Activated naive CD8-positive, alpha-beta T cell treated with anti-CD3 and anti-CD28 coated beads, Interleukin-2, amount 50 U/mL, for 24 hours (primary cell): ENCODE data around the gene FBXL17.

Source experiments
- ATAC-seq: fragments of 150-1000 bp; cut with Tn5 transposase; one replicate; pipeline ENCODE4 v1.10.0; 2021
- DNase-seq: peaks from one replicate; pipeline ENCODE4 v3.0.0; 2021
- H3K27ac Mint-ChIP-seq: one replicate; pipeline ENCODE4 v1.8.0; 2021; ENCODE audit warnings: mild to moderate bottlenecking, mixed read lengths
- H3K27me3 Mint-ChIP-seq: one replicate; pipeline ENCODE4 v1.8.0; 2021; ENCODE audit warnings: mixed read lengths
- H3K36me3 Mint-ChIP-seq: one replicate; pipeline ENCODE4 v1.8.0; 2021; ENCODE audit warnings: low read depth, mixed read lengths
- H3K4me1 Mint-ChIP-seq: one replicate; pipeline ENCODE4 v1.8.0; 2021; ENCODE audit warnings: mixed read lengths
- H3K4me3 Mint-ChIP-seq: one replicate; pipeline ENCODE4 v1.8.0; 2021; ENCODE audit warnings: mild to moderate bottlenecking, moderate library complexity, mixed read lengths
- H3K9me3 Mint-ChIP-seq: one replicate; pipeline ENCODE4 v1.8.0; 2021; ENCODE audit warnings: mixed read lengths

FBXL17 gene

DNA sequence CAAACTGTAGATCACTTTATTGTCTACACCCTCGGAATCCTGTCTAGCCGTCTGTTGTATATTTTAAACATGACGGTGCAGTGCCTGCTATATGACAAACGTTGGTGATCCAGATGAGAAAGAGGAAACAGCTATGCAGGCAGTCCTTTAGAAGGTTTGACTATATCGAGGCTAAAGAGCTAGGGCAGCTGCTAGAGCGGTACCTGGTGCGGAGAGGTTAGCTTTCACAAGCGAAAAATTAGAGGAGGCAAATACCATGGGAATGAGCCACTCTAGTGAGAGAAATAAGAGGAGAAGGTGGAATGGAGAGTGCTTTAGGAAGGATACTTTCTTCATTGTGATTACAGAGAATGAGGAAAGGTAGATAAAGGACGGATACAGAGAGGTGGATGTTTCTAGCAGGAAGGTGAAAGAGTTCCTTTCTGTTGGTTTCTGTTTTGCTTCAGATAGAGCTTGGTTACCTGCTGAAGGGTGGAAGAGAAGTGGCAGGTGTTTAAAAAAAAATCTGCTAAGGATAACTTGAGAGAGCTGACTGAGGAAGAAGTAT lies 959 bp upstream of the FBXL17 start:
- no peak for DNase-seq
- ATAC-seq, result no peak
- H3K4me3 Mint-ChIP-seq, result peak overlapping the region; percentile 84
- peaks cover 2% of the 10 kb centered on the region for H3K36me3 Mint-ChIP-seq
- H3K27ac Mint-ChIP-seq, result peak overlapping the region; percentile 88
- H3K27me3 Mint-ChIP-seq, result no peaks in the 10 kb centered on the region
- H3K4me1 Mint-ChIP-seq, result peaks cover 28% of the 10 kb centered on the region
- no peaks in the 10 kb centered on the region for H3K9me3 Mint-ChIP-seq

DNA sequence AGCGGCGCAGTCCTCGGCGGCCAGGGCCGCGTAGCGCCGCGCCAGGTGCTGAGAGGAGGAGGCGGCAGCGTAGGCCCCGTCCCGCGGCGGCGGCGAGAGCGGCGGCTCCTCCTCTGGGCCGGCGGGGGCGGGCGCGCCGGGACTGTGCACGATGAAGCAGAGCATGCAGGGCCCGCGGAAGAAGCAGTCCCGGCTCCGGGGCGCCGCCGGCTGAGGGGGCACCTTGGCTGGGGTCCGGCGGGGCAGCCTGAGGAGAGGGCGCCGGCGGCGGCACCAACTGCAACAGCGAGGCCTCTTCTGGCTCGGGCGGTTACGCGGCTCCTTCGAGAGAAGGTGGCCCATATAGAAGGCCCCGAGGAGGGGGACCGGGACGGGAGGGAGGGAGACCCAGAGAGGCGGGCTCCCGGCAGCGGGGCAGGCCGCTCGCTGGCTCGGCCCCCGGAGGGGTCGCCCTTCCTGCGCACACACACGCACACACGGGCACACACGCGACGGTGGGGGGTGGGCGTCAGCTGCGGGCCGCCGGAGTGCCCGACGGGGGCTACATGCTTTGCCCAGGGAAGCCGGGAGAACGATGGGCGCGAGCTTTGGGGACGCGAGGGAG lies 446 bp downstream of the FBXL17 start:
- ATAC-seq (peak; percentile 61), DNase-seq (peak; percentile 74)
- H3K9me3 Mint-ChIP-seq, result peaks cover 9% of the 10 kb centered on the region
- H3K27ac Mint-ChIP-seq, result peak overlapping the region; percentile 67
- H3K27me3 Mint-ChIP-seq, result no peaks in the 10 kb centered on the region
- peaks cover 28% of the 10 kb centered on the region for H3K4me1 Mint-ChIP-seq
- H3K36me3 Mint-ChIP-seq, result peaks cover 12% of the 10 kb centered on the region
- H3K4me3 Mint-ChIP-seq, result peak overlapping the region; percentile 84

DNA sequence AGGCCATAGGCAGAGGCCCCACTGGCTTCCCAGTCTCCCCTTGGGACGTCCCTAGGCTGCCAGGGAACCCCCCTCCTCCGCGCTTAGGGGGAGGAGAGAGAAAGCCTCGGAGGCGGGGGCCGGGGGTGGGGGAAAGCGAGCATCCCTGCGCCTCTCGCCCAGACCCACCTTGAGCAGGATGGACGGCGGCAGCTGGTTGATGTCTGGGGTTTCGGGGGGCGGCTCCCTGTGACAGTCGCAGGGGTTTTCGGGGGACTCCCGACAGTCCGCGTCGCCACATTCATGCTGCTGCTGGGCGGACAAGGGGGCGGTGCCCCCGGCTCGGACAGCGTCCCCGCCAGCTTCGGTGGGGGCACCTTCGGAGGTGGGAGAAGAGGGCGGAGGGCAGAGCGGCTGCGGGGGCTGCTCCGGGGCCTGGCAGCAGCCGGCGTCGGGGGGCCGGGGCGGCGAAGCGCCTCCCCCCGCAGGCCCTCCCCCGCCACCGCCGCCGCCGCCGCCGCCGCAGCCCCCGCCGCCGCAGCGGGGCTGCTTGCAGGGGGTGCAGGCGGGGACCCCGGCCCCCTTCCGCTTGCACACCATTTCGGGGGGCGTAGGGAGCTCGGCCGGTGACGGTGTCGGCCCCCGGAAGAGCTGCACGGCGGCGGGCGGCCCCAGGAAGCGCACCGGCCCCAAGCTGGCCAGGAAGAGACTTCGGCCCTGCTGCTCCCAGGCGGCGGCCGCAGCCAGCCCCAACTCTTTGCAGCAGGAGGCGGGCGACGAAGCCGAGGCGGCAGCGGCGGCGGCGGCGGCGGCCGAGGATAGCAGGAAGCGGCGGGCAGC lies 1.2 kb downstream of the FBXL17 start:
- H3K27me3 Mint-ChIP-seq, result no peaks in the 10 kb centered on the region
- H3K4me3 Mint-ChIP-seq, result peak overlapping the region; percentile 84
- ATAC-seq, result peak; percentile 22
- peaks cover 16% of the 10 kb centered on the region for H3K9me3 Mint-ChIP-seq
- peaks cover 28% of the 10 kb centered on the region for H3K4me1 Mint-ChIP-seq
- peak overlapping the region; percentile 87 for H3K27ac Mint-ChIP-seq
- peak; percentile 71 for DNase-seq
- peaks cover 17% of the 10 kb centered on the region for H3K36me3 Mint-ChIP-seq

DNA sequence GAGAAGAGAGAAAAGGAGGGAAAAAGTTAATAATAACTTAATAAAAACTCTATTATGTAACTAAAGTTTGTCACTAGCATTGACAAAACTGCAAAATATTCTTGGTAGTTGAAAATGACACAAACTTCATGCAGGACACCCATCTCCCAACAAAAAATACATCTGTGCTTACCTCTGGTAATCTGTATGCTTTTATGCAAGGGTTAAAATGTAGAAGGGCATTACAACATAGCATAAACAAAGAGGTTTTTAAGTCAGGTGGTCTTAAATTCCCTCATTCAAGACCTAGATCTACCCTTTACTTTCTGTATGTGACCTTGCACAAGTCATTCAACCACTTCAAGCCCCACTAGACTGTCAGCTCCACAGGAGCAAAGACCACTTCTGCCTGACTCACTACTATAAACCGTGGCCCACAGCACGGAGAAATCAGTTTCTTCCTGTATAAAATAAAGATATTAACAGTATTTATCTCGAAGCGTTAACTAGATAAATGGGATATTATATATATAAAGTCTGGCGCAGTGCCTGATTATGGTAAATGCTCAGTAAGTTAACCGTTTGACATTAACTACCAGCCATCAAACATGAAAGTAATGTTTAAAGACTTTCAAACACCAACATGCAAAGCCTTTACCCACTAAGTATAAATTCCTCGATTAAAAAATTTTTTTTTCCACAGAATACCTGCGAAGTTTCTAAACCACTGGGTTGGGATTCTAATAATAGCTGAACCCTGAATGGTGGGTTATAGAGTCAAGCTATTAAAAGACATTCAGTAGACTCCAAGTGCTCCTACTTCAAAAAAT lies 2.0 kb downstream of the FBXL17 start:
- H3K36me3 Mint-ChIP-seq, result peaks cover 24% of the 10 kb centered on the region
- H3K4me1 Mint-ChIP-seq, result peaks cover 28% of the 10 kb centered on the region
- H3K27ac Mint-ChIP-seq, result peak overlapping the region; percentile 87
- peaks cover 24% of the 10 kb centered on the region for H3K9me3 Mint-ChIP-seq
- ATAC-seq (no peak), DNase-seq (peak; percentile 19)
- no peaks in the 10 kb centered on the region for H3K27me3 Mint-ChIP-seq
- H3K4me3 Mint-ChIP-seq, result peak overlapping the region; percentile 83

DNA sequence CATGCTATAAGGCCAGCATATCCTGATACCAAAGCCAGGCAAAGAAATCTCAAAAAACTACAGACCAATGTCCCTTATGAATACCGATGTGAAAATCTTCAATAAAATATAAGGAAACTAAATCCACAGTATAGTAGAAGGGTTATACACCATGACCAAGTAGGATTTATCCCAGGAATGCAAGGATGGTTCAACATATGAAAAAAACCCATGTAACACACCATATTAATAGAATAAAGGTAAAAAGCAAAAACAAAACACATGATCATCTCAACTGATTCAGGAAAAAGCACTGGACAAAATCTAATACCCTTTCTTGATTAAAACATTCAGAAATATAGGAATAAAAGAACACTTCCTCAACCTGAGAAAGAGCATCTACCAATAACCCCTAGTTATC lies 6.1 kb downstream of the FBXL17 start:
- no peak overlapping the region for H3K27ac Mint-ChIP-seq
- peaks cover 37% of the 10 kb centered on the region for H3K9me3 Mint-ChIP-seq
- peaks cover 17% of the 10 kb centered on the region for H3K4me1 Mint-ChIP-seq
- H3K27me3 Mint-ChIP-seq, result no peaks in the 10 kb centered on the region
- ATAC-seq (no peak), DNase-seq (no peak)
- peaks cover 45% of the 10 kb centered on the region for H3K36me3 Mint-ChIP-seq
- H3K4me3 Mint-ChIP-seq, result no peak overlapping the region

DNA sequence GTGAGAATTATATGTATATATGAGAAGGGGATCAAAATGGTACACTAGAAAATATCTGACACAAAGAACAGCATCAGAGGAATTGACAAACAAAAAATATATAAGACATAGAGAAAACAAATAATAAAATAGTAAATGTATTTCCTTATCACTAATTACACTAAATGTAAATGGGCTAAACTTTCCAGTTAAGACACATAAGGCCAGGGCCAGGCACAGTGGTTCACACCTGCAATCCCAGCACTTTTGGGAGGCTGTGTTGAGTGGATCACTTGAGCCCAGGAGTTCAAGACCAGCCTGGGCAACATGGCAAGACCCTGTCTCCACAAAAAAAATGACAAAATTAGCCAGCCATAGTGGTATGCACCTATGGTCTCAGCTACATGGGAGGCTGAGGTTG lies 8.5 kb downstream of the FBXL17 start:
- no peak overlapping the region for H3K4me3 Mint-ChIP-seq
- DNase-seq (no peak), ATAC-seq (no peak)
- peaks cover 37% of the 10 kb centered on the region for H3K9me3 Mint-ChIP-seq
- H3K27me3 Mint-ChIP-seq, result no peaks in the 10 kb centered on the region
- peaks cover 4% of the 10 kb centered on the region for H3K4me1 Mint-ChIP-seq
- H3K27ac Mint-ChIP-seq, result no peak overlapping the region
- peaks cover 45% of the 10 kb centered on the region for H3K36me3 Mint-ChIP-seq

DNA sequence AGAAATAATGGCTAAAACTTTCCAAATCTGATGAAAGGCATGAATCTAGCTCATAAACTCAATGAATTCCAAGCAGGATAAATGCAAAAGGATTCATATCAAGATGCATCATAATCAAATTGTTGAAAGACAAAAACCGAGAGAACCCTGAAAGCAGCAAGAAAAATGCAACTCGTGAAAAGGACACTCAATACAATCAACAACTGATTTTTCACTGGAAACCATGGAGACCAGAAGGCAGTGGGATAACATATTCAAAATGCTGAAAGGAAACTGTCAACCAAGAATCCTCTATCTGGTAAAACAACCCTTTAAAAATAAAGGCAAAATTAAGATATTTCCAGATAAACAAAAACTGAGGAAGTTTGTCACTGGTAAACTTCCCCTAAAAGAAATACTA lies 9.5 kb downstream of the FBXL17 start:
- H3K27me3 Mint-ChIP-seq, result no peaks in the 10 kb centered on the region
- H3K27ac Mint-ChIP-seq, result no peak overlapping the region
- peaks cover 40% of the 10 kb centered on the region for H3K36me3 Mint-ChIP-seq
- no peak overlapping the region for H3K4me3 Mint-ChIP-seq
- no peaks in the 10 kb centered on the region for H3K4me1 Mint-ChIP-seq
- peaks cover 35% of the 10 kb centered on the region for H3K9me3 Mint-ChIP-seq
- ATAC-seq (no peak), DNase-seq (no peak)

DNA sequence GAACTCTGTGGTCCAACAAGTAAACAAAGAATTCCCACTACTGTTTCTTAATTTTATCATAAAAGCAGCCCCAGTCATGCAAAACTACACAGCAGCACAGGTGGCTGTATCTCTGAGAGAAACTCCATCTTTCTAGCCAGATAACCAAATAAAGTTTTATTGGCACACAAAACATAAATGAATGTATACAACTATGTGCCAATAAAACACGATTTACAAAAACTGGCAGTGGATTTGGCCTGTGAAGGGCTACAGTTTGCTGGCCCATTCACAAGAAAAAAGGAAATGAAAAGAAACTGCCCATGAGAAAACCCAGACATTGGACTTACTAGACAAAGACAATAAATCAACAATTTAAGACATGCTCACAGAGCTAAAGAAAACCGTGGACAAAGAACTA lies 10.6 kb downstream of the FBXL17 start:
- no peak overlapping the region for H3K27ac Mint-ChIP-seq
- H3K27me3 Mint-ChIP-seq, result no peaks in the 10 kb centered on the region
- peaks cover 27% of the 10 kb centered on the region for H3K9me3 Mint-ChIP-seq

DNA sequence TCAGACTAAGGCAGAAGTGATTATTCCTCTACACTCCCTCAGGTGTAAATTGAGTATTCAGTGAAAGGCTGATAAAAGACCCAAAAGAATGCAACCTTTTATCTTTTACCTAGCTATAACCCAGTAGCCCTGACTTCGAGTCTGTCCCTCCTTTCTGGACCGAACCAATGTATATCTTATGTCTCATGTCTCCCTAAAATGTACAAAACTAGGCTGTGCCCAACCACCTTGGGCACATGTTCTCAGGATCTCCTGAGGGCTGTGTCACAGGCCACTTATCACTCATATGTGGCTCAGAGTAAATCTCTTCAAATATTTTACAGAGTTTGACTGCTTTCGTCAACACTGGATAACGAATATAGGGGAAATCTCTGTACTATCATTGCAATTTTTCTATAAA lies 12.7 kb downstream of the FBXL17 start:
- Mint-ChIP-seq H3K4me1 (no peaks in the 10 kb centered on the region), H3K36me3 (peaks cover 19% of the 10 kb centered on the region), H3K27me3 (no peaks in the 10 kb centered on the region), H3K27ac (no peak overlapping the region), H3K4me3 (no peak overlapping the region), H3K9me3 (peaks cover 6% of the 10 kb centered on the region)
- ATAC-seq (no peak), DNase-seq (no peak)

More for the DNA sequence above, 10.6 kb downstream of the FBXL17 start:
- Mint-ChIP-seq H3K4me3 (no peak overlapping the region), H3K4me1 (no peaks in the 10 kb centered on the region), H3K36me3 (peaks cover 33% of the 10 kb centered on the region)
- DNase-seq (no peak), ATAC-seq (no peak)

DNA sequence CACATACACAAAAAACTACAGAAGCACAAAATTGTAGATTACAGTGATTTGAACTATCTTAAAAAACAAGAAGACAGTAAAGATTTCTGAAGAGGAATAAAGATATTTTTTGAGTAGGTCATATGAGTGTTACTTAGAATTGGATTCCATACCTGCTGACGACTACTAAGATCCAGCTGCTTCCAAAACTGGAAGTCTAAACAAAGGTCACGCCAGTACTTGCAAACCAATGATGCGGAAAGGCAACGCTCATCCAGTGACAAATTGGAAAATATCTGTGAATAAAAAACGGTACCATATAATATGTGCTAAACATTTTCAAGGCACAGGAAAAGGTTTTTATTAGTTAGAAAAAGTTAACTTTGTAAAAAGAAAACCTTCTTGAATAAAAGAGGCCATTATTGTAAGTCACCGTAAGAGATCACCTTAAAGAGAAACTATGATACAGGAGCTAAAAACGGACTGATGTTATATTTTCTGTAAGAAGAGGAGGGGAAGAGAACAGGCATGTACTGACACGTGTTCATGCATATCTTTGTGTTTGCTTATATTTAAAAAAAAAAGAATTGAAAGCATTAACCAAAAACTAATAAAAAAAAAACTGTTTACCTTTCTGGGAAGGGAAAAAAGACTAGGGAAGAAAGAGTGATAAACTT lies 14.1 kb downstream of the FBXL17 start:
- Mint-ChIP-seq H3K27me3 (no peaks in the 10 kb centered on the region), H3K36me3 (peaks cover 11% of the 10 kb centered on the region), H3K27ac (no peak overlapping the region), H3K4me1 (no peaks in the 10 kb centered on the region), H3K9me3 (no peaks in the 10 kb centered on the region), H3K4me3 (no peak overlapping the region)
- DNase-seq (no peak), ATAC-seq (no peak)

DNA sequence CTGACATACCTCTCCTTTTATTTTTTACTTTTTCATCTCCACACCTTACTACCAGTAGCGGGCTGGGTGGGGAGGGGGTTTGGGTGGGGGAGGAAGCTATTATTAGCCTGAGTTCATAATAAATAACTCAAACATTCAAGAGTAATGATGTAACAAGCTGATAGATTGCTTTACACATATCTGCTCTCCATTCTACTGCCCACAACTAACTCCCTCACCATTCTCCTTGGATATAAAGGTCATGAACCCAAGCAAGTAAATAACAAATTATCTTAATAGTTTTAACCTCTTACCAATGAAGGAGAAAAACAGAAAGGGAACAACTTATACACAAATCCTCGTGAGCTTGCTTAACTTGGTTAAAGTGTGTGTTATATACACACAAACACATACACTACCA lies 15.4 kb downstream of the FBXL17 start:
- Mint-ChIP-seq H3K36me3 (peaks cover 6% of the 10 kb centered on the region), H3K4me1 (no peaks in the 10 kb centered on the region), H3K4me3 (no peak overlapping the region), H3K9me3 (no peaks in the 10 kb centered on the region), H3K27me3 (no peaks in the 10 kb centered on the region), H3K27ac (no peak overlapping the region)
- ATAC-seq, result no peak
- DNase-seq, result no peak

DNA sequence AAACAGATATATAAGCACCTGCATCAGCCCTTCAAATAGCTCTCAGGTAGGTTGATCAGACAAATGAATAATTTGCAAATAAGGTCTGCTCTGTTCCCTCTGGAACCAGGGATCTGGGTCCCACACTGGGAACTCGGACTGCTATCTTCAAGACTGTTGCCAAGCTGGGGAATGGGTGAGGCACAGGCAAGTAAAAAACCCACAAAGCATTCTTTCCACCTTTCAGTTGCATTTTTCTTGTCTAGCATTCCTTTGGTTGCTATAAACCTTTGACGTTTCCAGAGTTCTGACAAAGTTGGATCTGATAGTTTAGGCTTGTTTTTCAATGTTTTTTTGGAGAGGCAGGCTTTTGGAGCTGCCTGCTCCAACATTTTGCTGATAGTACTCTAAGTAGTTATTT lies 20.1 kb downstream of the FBXL17 start:
- Mint-ChIP-seq H3K36me3 (peaks cover 6% of the 10 kb centered on the region), H3K27me3 (no peaks in the 10 kb centered on the region), H3K4me3 (no peak overlapping the region), H3K4me1 (peaks cover 3% of the 10 kb centered on the region), H3K9me3 (no peaks in the 10 kb centered on the region), H3K27ac (no peak overlapping the region)
- DNase-seq (no peak), ATAC-seq (no peak)

DNA sequence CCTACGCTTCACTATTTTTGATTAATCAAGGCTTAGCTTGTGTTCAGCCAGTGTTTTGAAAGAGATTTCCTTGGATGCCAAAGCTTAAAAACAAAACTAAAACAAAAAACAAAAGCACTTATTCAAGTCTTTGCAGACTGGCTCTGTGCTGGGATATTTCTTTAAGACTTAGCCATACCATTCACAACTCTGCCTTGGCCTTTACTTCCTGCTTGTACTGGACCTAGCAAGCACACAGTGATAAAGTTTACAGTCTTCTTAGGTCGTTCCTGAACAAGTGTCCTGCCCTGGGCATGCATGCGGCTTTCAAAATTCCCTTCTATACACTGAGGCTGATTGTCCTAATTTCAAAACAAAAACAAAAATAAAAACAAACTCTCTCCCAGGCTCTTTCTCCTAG lies 20.7 kb downstream of the FBXL17 start:
- DNase-seq (no peak), ATAC-seq (no peak)
- H3K9me3 Mint-ChIP-seq, result no peaks in the 10 kb centered on the region
- no peak overlapping the region for H3K27ac Mint-ChIP-seq
- H3K27me3 Mint-ChIP-seq, result no peaks in the 10 kb centered on the region
- peaks cover 6% of the 10 kb centered on the region for H3K36me3 Mint-ChIP-seq
- peaks cover 3% of the 10 kb centered on the region for H3K4me1 Mint-ChIP-seq
- no peak overlapping the region for H3K4me3 Mint-ChIP-seq

DNA sequence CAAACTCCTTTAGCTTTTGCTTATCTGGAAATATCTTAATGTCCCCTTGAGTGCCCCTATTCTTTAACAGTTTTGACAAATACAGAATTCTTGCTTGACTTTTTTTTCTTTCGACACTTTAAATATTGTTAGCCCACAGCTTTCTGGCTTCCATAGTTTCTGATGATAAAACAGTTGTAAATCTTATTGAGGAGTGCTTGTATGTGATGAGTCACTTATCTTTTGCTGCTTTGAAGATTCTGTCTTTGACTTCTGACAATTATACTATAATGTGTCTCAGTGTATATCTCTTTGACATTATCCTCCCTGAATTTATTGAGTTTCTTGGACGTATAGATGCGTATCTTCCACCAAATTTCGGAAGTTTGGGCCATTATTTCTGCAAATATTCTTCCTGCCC lies 21.6 kb downstream of the FBXL17 start:
- no peak overlapping the region for H3K4me3 Mint-ChIP-seq
- H3K27ac Mint-ChIP-seq, result no peak overlapping the region
- H3K36me3 Mint-ChIP-seq, result peaks cover 3% of the 10 kb centered on the region
- DNase-seq (no peak), ATAC-seq (no peak)
- no peaks in the 10 kb centered on the region for H3K27me3 Mint-ChIP-seq
- H3K9me3 Mint-ChIP-seq, result no peaks in the 10 kb centered on the region
- H3K4me1 Mint-ChIP-seq, result peaks cover 3% of the 10 kb centered on the region
